ENCODE data around the gene AZIN2.
"Not testable (repeated sequence)": the region's sequence is repeated elsewhere in the genome, so short reads cannot be mapped to it uniquely, and the experiment has no call there.

Gene AZIN2

GRCh38 chr1:33094971-33095604 is 14.1 kb downstream of the AZIN2 start:
- DNase-seq (ENCODE audit: low read depth), result no peak

GRCh38 chr1:33096363-33097005 is 15.5 kb downstream of the AZIN2 start:
- DNase-seq (ENCODE audit: low read depth), result no peak

- DNase-seq (ENCODE audit: low read depth), result no peak
These were observed 16.2 kb downstream of the AZIN2 start for GRCh38 chr1:33097137-33097611.

GRCh38 chr1:33097762-33098161 is 16.8 kb downstream of the AZIN2 start:
- no peak for DNase-seq (ENCODE audit: low read depth)

GRCh38 chr1:33098371-33098770 is 17.4 kb downstream of the AZIN2 start:
- DNase-seq (ENCODE audit: low read depth), result no peak

- DNase-seq (ENCODE audit: low read depth), result peak; percentile 99
These were observed 18.6 kb downstream of the AZIN2 start for GRCh38 chr1:33099290-33100118.

- not testable (repeated sequence) for DNase-seq (ENCODE audit: low read depth)
These were observed 19.1 kb downstream of the AZIN2 start for GRCh38 chr1:33100119-33100415.

- no peak for DNase-seq (ENCODE audit: low read depth)
These were observed 29.5 kb downstream of the AZIN2 start for GRCh38 chr1:33110477-33110876.

GRCh38 chr1:33111965-33112364 is 31.0 kb downstream of the AZIN2 start:
- DNase-seq (ENCODE audit: low read depth), result no peak

GRCh38 chr1:33117440-33118085 is 36.6 kb downstream of the AZIN2 start:
- no peak for DNase-seq (ENCODE audit: low read depth)

GRCh38 chr1:33118274-33118673 is 37.3 kb downstream of the AZIN2 start:
- DNase-seq (ENCODE audit: low read depth), result no peak

- DNase-seq (ENCODE audit: low read depth), result no peak
These were observed 38.1 kb downstream of the AZIN2 start for GRCh38 chr1:33119050-33119449.

GRCh38 chr1:33119532-33120217 is 38.7 kb downstream of the AZIN2 start:
- DNase-seq (ENCODE audit: low read depth), result no peak

GRCh38 chr1:33120436-33121231 is 39.7 kb downstream of the AZIN2 start:
- DNase-seq (ENCODE audit: low read depth), result no peak

GRCh38 chr1:33121728-33122127 is 40.8 kb downstream of the AZIN2 start:
- DNase-seq (ENCODE audit: low read depth), result no peak

- DNase-seq (ENCODE audit: low read depth), result no peak
These were observed 41.7 kb downstream of the AZIN2 start for GRCh38 chr1:33122483-33123178.

GRCh38 chr1:33123266-33123665 is 42.3 kb downstream of the AZIN2 start:
- no peak for DNase-seq (ENCODE audit: low read depth)

GRCh38 chr1:33124647-33125046 is 43.7 kb downstream of the AZIN2 start:
- DNase-seq (ENCODE audit: low read depth), result not testable (repeated sequence)

- no peak for DNase-seq (ENCODE audit: low read depth)
These were observed 45.6 kb downstream of the AZIN2 start for GRCh38 chr1:33126411-33127000.

Measured in CMK (cell line).